ENCODE data around the gene EMILIN1. TPM values are rescaled to one million over a fixed set of nuclear protein-coding genes. Genes with fewer than 3 reads are reported as not detected.

Gene EMILIN1
- total RNA-seq, 3 donors from 2014 or later: 25.6 to 94.7 (median 26.9) TPM

DNA sequence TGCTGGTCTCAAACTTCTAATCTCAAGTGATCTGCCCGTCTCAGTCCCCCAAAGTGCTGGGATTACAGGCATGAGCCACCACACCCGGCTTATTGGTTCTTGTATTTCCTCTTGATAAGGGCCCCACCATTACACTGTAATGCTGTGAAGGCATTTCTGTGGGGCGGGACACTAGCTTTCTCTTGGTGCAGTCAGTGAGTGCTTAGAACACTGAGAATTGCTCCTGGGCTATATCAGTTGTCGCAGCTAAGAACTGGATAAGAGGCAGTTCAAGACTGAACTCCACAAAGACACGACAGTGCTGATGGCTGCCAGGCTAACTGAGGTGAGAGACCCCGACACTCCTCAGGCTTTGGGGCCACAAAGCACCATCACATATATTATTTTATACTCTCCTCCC lies 10.2 kb downstream of the EMILIN1 start:
- intact Hi-C loops (cut with DNase I; ENCODE audit: low total_unique reads): no loop called here
- no peak for DNase-seq (ENCODE audit: low spot score in 2 of 2)
- TF ChIP-seq POLR2AphosphoS5 (IDR thresholded peaks at IDR 0.05) (no peak), POLR2A (IDR thresholded peaks at IDR 0.05) (no peak)
- TF ChIP-seq, protein P1, sequence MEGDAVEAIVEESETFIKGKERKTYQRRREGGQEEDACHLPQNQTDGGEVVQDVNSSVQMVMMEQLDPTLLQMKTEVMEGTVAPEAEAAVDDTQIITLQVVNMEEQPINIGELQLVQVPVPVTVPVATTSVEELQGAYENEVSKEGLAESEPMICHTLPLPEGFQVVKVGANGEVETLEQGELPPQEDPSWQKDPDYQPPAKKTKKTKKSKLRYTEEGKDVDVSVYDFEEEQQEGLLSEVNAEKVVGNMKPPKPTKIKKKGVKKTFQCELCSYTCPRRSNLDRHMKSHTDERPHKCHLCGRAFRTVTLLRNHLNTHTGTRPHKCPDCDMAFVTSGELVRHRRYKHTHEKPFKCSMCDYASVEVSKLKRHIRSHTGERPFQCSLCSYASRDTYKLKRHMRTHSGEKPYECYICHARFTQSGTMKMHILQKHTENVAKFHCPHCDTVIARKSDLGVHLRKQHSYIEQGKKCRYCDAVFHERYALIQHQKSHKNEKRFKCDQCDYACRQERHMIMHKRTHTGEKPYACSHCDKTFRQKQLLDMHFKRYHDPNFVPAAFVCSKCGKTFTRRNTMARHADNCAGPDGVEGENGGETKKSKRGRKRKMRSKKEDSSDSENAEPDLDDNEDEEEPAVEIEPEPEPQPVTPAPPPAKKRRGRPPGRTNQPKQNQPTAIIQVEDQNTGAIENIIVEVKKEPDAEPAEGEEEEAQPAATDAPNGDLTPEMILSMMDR (IDR thresholded peaks at IDR 0.05): no peak

DNA sequence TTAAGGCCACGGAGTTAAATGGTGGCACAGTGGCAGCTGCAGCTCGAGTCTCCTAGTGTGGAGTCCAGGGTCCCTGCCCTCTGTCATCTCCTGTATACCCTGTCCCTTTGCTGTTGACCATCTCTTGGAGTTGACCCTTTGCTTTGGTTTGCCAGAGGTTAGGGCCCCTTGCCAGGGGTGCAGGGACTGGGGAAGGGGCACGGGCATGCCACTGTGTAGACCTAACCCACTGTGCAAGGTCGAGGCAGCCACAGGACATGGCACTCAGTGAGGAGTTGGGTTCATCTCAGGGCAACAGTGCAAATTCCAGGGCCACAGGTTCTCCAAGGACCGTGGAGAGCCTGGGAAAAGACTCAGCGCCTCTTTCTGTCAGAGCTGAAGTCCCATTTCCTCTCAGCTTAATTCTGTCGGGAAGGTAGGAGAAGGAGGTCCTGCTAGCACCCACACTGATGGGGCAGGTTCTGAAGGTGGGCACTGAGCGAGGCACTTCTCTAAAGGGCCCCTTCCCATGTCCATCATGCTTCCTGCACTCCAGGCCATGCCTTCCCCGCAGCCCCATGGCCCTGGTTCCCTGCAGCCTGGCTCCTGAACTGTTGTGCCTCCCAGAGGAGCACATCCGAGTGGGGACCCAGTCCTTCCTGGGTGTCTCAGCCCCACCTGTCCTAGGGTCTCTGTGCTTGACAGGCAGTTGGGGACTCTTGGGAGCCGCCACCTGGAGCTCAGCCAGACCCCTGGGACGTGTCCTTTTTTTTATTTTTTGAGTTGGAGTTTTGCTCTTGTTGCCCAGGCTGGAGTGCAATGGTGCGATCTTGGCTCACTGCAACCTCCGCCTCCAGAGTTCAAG lies 10.9 kb downstream of the EMILIN1 start:
- no peaks in the 10 kb centered on the region for H3K9me3 ChIP-seq
- no peak for DNase-seq (ENCODE audit: low spot score in 2 of 2)
- H3K36me3 ChIP-seq: no peaks in the 10 kb centered on the region
- H3K27ac ChIP-seq: no peak overlapping the region
- TF ChIP-seq POLR2AphosphoS5 (IDR thresholded peaks at IDR 0.05) (no peak), POLR2A (IDR thresholded peaks at IDR 0.05) (no peak)
- TF ChIP-seq, protein P1 (IDR thresholded peaks at IDR 0.05): no peak
- no peak overlapping the region for H3K4me3 ChIP-seq
- peaks cover 0 to 7% of the 10 kb centered on the region in 2 donors for H3K4me1 ChIP-seq
- intact Hi-C loops (cut with DNase I; ENCODE audit: low total_unique reads): no loop called here
- H3K27me3 ChIP-seq: no peaks in the 10 kb centered on the region

More for the DNA sequence above, 10.2 kb downstream of the EMILIN1 start:
- H3K27ac ChIP-seq: no peak overlapping the region
- no peaks in the 10 kb centered on the region for H3K27me3 ChIP-seq
- no peak overlapping the region for H3K4me3 ChIP-seq
- no peaks in the 10 kb centered on the region for H3K36me3 ChIP-seq
- no peaks in the 10 kb centered on the region for H3K9me3 ChIP-seq
- peaks cover 0 to 7% of the 10 kb centered on the region in 2 donors for H3K4me1 ChIP-seq

DNA sequence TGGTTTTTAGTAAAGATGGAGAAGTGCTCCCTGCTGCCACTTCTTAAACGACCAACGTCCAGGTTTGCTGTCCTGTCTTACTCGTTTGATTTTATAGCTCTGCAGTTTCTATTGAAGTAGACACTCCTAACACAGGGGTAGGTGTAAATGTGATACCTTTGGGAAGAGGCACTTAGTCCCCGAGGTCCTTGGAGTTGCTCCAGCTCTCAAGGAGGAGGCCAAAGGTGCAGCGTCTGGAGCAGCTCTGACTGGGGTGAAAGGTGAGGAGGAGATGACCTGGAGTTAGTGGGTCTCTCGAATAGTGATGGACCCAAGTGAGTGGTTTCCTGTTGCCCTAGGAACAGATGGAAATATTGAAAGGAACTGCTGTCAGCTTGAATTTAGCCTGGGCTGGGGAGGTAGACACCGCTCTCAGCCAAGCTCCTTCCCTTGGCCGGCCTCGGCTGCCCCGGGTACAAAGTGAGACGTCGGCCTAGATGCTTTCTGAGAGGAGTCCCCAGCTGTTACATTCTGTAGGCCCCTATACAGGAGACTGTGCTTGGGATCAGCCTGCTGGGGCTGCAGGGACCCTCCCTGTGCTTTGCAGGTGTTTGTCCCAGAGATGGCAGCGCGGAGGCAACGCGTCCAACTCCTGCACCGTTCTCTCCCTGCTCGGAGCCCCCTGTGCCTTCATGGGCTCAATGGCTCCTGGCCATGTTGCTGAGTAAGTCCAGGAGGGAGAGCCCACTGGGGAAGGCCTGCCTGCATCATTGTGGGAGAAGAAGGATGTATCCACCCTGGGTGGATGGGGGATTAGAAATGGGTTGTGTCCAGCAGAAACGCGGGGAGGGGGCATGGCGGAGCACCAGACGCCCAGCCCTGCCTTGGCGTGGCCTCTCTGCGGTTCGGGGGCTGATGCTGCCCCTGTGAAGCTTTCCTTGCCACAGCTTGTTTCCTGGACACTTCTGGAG lies 13.6 kb downstream of the EMILIN1 start:
- intact Hi-C loops (cut with DNase I; ENCODE audit: low total_unique reads): loop anchor here (10.0 kb wide), 1 partner anchor 213 kb away; the partner anchor contains the start of gene UCN
- TF ChIP-seq, protein P1 (IDR thresholded peaks at IDR 0.05): no peak
- TF ChIP-seq POLR2A (IDR thresholded peaks at IDR 0.05): no peak
- no peak for TF ChIP-seq POLR2AphosphoS5 (IDR thresholded peaks at IDR 0.05)
- Histone ChIP-seq H3K27ac (no peak overlapping the region), H3K4me1 (peaks cover 0 to 4% of the 10 kb centered on the region in 2 donors), H3K9me3 (no peaks in the 10 kb centered on the region), H3K36me3 (no peaks in the 10 kb centered on the region), H3K4me3 (no peak overlapping the region), H3K27me3 (no peaks in the 10 kb centered on the region)
- no peak for DNase-seq (ENCODE audit: low spot score in 2 of 2)

DNA sequence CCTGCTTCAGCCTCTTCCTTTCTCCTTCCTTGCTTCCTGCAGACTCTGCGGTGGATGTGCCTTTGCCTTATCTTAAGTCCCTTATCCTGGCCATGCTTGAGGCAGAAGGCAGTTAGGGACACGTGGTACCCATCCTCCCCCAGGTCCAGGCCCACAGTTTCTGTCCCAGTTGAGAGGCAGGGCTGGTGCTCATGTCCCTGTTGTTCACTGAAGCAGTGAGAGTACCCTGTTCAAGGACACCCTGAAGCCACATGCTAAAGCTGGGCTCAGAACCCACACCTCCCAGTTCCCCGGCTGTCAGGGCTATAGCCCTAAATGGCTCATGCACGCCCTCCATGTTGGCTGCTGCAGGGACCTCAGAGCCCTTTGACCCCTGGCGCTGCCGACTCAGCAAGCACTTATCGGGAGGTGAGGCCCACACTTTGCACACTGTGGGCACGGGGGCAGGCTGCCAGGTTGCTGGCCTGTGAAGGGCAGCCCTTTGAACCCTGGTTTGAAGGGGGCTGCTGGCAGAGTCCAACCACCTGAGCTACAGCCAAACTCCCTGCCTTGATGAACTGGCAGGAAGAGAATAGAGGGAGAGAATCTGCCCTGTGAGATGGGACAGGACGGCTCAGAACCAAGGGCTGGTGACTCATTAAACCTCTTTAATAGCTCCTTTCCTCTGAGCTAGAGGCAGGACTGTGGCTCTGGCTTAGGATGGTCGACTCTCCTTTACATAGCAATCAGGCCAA lies 14.4 kb downstream of the EMILIN1 start:
- no peaks in the 10 kb centered on the region for H3K36me3 ChIP-seq
- peaks cover 0 to 4% of the 10 kb centered on the region in 2 donors for H3K4me1 ChIP-seq
- TF ChIP-seq POLR2AphosphoS5 (IDR thresholded peaks at IDR 0.05): no peak
- TF ChIP-seq POLR2A (IDR thresholded peaks at IDR 0.05): no peak
- TF ChIP-seq, protein P1 (IDR thresholded peaks at IDR 0.05): no peak
- H3K27me3 ChIP-seq: no peaks in the 10 kb centered on the region
- H3K9me3 ChIP-seq: no peaks in the 10 kb centered on the region
- no peak overlapping the region for H3K27ac ChIP-seq
- H3K4me3 ChIP-seq: no peak overlapping the region
- intact Hi-C loops (cut with DNase I; ENCODE audit: low total_unique reads): loop anchor here (10.0 kb wide), 1 partner anchor 212 kb away; the partner anchor contains the start of gene UCN
- DNase-seq (ENCODE audit: low spot score in 2 of 2): no peak

Measured in breast epithelium (tissue), 4 donors.